HEK293 (cell line): Measurements from ENCODE around the gene EVI5L.

Experiments used
- BCL11A ChIP-seq: fragments of 450-650 bp; formaldehyde crosslinking; IDR thresholded peaks from 2 replicates; pipeline ENCODE4 v1.5.1; 2016; ENCODE audit warnings: low read depth, missing biosample characterization, missing genetic modification characterization
- GLIS2 ChIP-seq: fragments of 450-650 bp; formaldehyde crosslinking; IDR thresholded peaks from 2 replicates; pipeline ENCODE4 v1.5.1; 2016; ENCODE audit warnings: missing biosample characterization, missing genetic modification characterization
- KLF9 ChIP-seq: fragments of 450-650 bp; formaldehyde crosslinking; IDR thresholded peaks from 2 replicates; pipeline ENCODE4 v1.5.1; 2016; ENCODE audit warnings: missing biosample characterization, missing genetic modification characterization, low read depth
- OSR2 ChIP-seq: fragments of 450-650 bp; formaldehyde crosslinking; IDR thresholded peaks from 2 replicates; pipeline ENCODE4 v1.5.1; 2016; ENCODE audit warnings: missing biosample characterization, missing genetic modification characterization
- REPIN1 ChIP-seq: fragments of 450-650 bp; formaldehyde crosslinking; IDR thresholded peaks from 2 replicates; pipeline ENCODE4 v1.5.1; 2017; ENCODE audit warnings: missing biosample characterization, missing genetic modification characterization, low read depth
- SETDB1 ChIP-seq: IDR thresholded peaks from one replicate; pipeline ENCODE4 v1.6.1; 2017; ENCODE audit warnings: mild to moderate bottlenecking, low read length, moderate library complexity, mixed read lengths; ENCODE audit not compliant: insufficient read length
- TCF7L2 ChIP-seq: IDR thresholded peaks from 2 replicates; pipeline ENCODE4 v1.6.1; 2011; ENCODE audit warnings: low read depth, mild to moderate bottlenecking, inconsistent platforms, low read length, moderate library complexity, borderline replicate concordance
- TRIM28 ChIP-seq: IDR thresholded peaks from 2 replicates; pipeline ENCODE4 v1.6.1; 2011; ENCODE audit warnings: low read length, control low read depth, borderline replicate concordance
- YY2 ChIP-seq: fragments of 450-650 bp; formaldehyde crosslinking; IDR thresholded peaks from 2 replicates; pipeline ENCODE4 v1.5.1; 2016; ENCODE audit warnings: missing biosample characterization, missing genetic modification characterization
- ZBTB8A ChIP-seq: fragments of 450-650 bp; formaldehyde crosslinking; IDR thresholded peaks from 2 replicates; pipeline ENCODE4 v1.5.1; 2016; ENCODE audit warnings: missing biosample characterization, missing genetic modification characterization
- ZFP3 ChIP-seq: fragments of 450-650 bp; formaldehyde crosslinking; IDR thresholded peaks from 2 replicates; pipeline ENCODE4 v1.5.1; 2016; ENCODE audit warnings: low read depth, missing biosample characterization, missing genetic modification characterization
- ZNF16 ChIP-seq: fragments of 450-650 bp; formaldehyde crosslinking; IDR thresholded peaks from 2 replicates; pipeline ENCODE4 v1.5.1; 2016; ENCODE audit warnings: low read depth, missing biosample characterization, missing genetic modification characterization
- ZNF280C ChIP-seq: fragments of 450-650 bp; formaldehyde crosslinking; IDR thresholded peaks from 2 replicates; pipeline ENCODE4 v1.5.1; 2016; ENCODE audit warnings: missing biosample characterization, missing genetic modification characterization
- ZNF362 ChIP-seq: fragments of 450-650 bp; formaldehyde crosslinking; IDR thresholded peaks from 2 replicates; pipeline ENCODE4 v1.5.1; 2016; ENCODE audit warnings: missing biosample characterization, missing genetic modification characterization
- ZNF394 ChIP-seq: fragments of 450-650 bp; formaldehyde crosslinking; IDR thresholded peaks from 2 replicates; pipeline ENCODE4 v1.5.1; 2016; ENCODE audit warnings: missing biosample characterization, missing genetic modification characterization, mild to moderate bottlenecking, moderate library complexity, borderline replicate concordance
- ZNF433 ChIP-seq: fragments of 450-650 bp; formaldehyde crosslinking; IDR thresholded peaks from 2 replicates; pipeline ENCODE4 v1.5.1; 2016; ENCODE audit warnings: missing biosample characterization, missing genetic modification characterization, low read depth
- ZNF514 ChIP-seq: fragments of 450-650 bp; formaldehyde crosslinking; IDR thresholded peaks from 2 replicates; pipeline ENCODE4 v1.5.1; 2016; ENCODE audit warnings: missing biosample characterization, missing genetic modification characterization
- ZNF530 ChIP-seq: fragments of 450-650 bp; formaldehyde crosslinking; IDR thresholded peaks from 2 replicates; pipeline ENCODE4 v1.5.1; 2016; ENCODE audit warnings: low read depth, missing biosample characterization, missing genetic modification characterization
- ZNF560 ChIP-seq: fragments of 450-650 bp; formaldehyde crosslinking; IDR thresholded peaks from 2 replicates; pipeline ENCODE4 v1.5.1; 2017; ENCODE audit warnings: missing biosample characterization, missing genetic modification characterization, borderline replicate concordance
- ZNF600 ChIP-seq: fragments of 450-650 bp; formaldehyde crosslinking; IDR thresholded peaks from 2 replicates; pipeline ENCODE4 v1.5.1; 2016; ENCODE audit warnings: missing biosample characterization, missing genetic modification characterization
- ZNF610 ChIP-seq: fragments of 450-650 bp; formaldehyde crosslinking; IDR thresholded peaks from 2 replicates; pipeline ENCODE4 v1.5.1; 2016; ENCODE audit warnings: missing biosample characterization, missing genetic modification characterization, borderline replicate concordance
- ZNF623 ChIP-seq: fragments of 450-650 bp; formaldehyde crosslinking; IDR thresholded peaks from 2 replicates; pipeline ENCODE4 v1.5.1; 2016; ENCODE audit warnings: missing biosample characterization, missing genetic modification characterization
- ZNF626 ChIP-seq: fragments of 450-650 bp; sonication (Bioruptor Pico); formaldehyde crosslinking; IDR thresholded peaks from 2 replicates; pipeline ENCODE4 v1.5.1; 2018; ENCODE audit warnings: missing biosample characterization, missing genetic modification characterization, inconsistent platforms
- ZNF654 ChIP-seq: fragments of 450-650 bp; formaldehyde crosslinking; IDR thresholded peaks from 2 replicates; pipeline ENCODE4 v1.5.1; 2016; ENCODE audit warnings: low read depth, missing biosample characterization, missing genetic modification characterization
- ZNF660 ChIP-seq: fragments of 450-650 bp; IDR thresholded peaks from 2 replicates; pipeline ENCODE4 v1.5.1; 2018; ENCODE audit warnings: missing biosample characterization, mild to moderate bottlenecking, missing genetic modification characterization
- ZNF701 ChIP-seq: fragments of 450-650 bp; formaldehyde crosslinking; IDR thresholded peaks from 2 replicates; pipeline ENCODE4 v1.5.1; 2016; ENCODE audit warnings: missing biosample characterization, missing genetic modification characterization
- ZNF792 ChIP-seq: fragments of 450-650 bp; formaldehyde crosslinking; IDR thresholded peaks from 2 replicates; pipeline ENCODE4 v1.5.1; 2016; ENCODE audit warnings: missing biosample characterization, missing genetic modification characterization
- ZNF830 ChIP-seq: fragments of 450-650 bp; IDR thresholded peaks from 2 replicates; pipeline ENCODE4 v1.5.0; 2018; ENCODE audit warnings: missing biosample characterization, missing genetic modification characterization, low read depth, mild to moderate bottlenecking, moderate library complexity
- TF ChIP-seq, protein P1 (sequence below): fragments of 450-650 bp; formaldehyde crosslinking; IDR thresholded peaks from 2 replicates; pipeline ENCODE4 v1.5.1; 2016; ENCODE audit warnings: missing biosample characterization, missing genetic modification characterization

EVI5L gene

GRCh38 chr19:7868671-7869452, 38.8 kb downstream of the EVI5L start (continued):
- TF ChIP-seq OSR2 (peak; percentile 90), GLIS2 (peak; percentile 67; the same call in 1 of the 2 replicates), REPIN1 (tag by site-specific recombination) (no peak), ZNF433 (tag by site-specific recombination) (no peak), ZBTB8A (tag by site-specific recombination) (peak; percentile 47), ZNF701 (tag by site-specific recombination) (no peak), ZNF660 (tag by site-specific recombination) (0 out of 2 replicates have a peak, but pooled peaks have one; percentile 79), ZNF792 (0 out of 2 replicates have a peak, but pooled peaks have one; percentile 54), ZNF623 (tag by site-specific recombination) (no peak), TRIM28 (peak; percentile 13; the same call in 1 of the 2 replicates), ZNF394 (tag by site-specific recombination) (peak; percentile 71; the same call in 1 of the 2 replicates), ZNF514 (no peak), ZNF560 (tag by site-specific recombination) (no peak), SETDB1 (no peak), ZNF654 (tag by site-specific recombination) (no peak), ZNF610 (no peak), ZNF362 (tag by site-specific recombination) (no peak), ZNF830 (tag by site-specific recombination) (no peak), ZNF16 (tag by site-specific recombination) (no peak), ZNF280C (tag by site-specific recombination) (no peak), KLF9 (tag by site-specific recombination) (peak; percentile 83), TCF7L2 (no peak), BCL11A (tag by site-specific recombination) (peak; percentile 84; the same call in 1 of the 2 replicates), ZFP3 (no peak), ZNF530 (no peak), YY2 (tag by site-specific recombination) (no peak), ZNF626 (no peak), ZNF600 (tag by site-specific recombination) (peak; percentile 73)
- TF ChIP-seq, protein P1, sequence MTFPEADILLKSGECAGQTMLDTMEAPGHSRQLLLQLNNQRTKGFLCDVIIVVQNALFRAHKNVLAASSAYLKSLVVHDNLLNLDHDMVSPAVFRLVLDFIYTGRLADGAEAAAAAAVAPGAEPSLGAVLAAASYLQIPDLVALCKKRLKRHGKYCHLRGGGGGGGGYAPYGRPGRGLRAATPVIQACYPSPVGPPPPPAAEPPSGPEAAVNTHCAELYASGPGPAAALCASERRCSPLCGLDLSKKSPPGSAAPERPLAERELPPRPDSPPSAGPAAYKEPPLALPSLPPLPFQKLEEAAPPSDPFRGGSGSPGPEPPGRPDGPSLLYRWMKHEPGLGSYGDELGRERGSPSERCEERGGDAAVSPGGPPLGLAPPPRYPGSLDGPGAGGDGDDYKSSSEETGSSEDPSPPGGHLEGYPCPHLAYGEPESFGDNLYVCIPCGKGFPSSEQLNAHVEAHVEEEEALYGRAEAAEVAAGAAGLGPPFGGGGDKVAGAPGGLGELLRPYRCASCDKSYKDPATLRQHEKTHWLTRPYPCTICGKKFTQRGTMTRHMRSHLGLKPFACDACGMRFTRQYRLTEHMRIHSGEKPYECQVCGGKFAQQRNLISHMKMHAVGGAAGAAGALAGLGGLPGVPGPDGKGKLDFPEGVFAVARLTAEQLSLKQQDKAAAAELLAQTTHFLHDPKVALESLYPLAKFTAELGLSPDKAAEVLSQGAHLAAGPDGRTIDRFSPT, result peak; percentile 21; the same call in 1 of the 2 replicates
